ENCODE data around the gene GDPD2.
"Not testable (repeated sequence)": the region's sequence is repeated elsewhere in the genome, so short reads cannot be mapped to it uniquely, and the experiment has no call there.

Gene GDPD2, protein sequence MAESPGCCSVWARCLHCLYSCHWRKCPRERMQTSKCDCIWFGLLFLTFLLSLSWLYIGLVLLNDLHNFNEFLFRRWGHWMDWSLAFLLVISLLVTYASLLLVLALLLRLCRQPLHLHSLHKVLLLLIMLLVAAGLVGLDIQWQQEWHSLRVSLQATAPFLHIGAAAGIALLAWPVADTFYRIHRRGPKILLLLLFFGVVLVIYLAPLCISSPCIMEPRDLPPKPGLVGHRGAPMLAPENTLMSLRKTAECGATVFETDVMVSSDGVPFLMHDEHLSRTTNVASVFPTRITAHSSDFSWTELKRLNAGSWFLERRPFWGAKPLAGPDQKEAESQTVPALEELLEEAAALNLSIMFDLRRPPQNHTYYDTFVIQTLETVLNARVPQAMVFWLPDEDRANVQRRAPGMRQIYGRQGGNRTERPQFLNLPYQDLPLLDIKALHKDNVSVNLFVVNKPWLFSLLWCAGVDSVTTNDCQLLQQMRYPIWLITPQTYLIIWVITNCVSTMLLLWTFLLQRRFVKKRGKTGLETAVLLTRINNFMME

DNA sequence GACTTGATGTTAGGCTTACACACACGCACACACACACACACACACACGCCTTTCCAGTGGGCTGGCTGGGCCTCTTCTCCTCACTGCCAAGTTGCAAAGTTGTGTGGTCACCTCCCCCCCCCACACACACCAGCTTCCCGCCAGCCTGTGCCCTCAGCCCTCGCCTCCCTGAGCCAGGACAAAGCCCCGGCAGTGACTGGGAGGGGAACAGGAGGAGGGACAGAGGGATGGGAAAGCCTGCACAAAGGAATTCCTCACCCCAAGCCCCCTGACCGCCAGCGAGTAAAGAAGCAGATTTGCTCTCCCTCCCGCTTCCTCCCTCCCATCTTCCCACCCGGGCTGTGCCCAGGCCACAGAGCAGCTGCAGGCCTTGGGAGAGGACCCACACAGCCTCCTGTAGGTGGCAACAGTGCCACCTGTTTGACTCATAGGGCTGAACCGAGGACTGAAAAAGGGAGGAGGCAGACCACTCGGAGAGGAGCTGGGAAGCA, at the start of gene GDPD2:
Gene GDPD2, plus strand, starts transcription at position 464 of the 491 bp plus-strand sequence. CDS start 1,671 bp downstream, outside the sequence.
- DNase-seq (ENCODE audit: low read depth): no peak

- no peak for DNase-seq (ENCODE audit: low read depth)
Measured at GRCh38 chrX:70386235-70386634, 36.9 kb upstream of the GDPD2 start.

- DNase-seq (ENCODE audit: low read depth): no peak
Measured at GRCh38 chrX:70398899-70399298, 24.2 kb upstream of the GDPD2 start.

GRCh38 chrX:70400181-70400580, 22.9 kb upstream of the GDPD2 start:
- DNase-seq (ENCODE audit: low read depth): not testable (repeated sequence)

DNA sequence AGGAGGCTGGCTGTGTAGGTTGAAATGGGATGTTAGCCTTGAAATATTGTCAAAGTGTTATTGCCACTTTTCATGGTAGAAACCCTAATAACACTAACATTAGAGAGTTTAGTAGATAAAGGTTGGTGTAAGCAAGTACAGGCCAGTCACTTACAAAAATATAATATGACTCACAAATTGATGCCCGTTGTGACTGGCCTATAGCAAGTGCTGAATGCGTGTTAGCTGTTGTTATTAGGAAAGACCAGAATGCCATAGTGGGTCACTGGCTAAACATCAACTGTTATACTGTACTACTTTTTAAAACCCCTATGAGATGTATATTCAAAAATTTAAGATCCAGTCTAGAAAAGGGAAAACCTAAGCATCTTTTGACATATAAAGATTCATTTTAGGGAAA, 20.4 kb upstream of the GDPD2 start:
- no peak for DNase-seq (ENCODE audit: low read depth)

- no peak for DNase-seq (ENCODE audit: low read depth)
Measured at GRCh38 chrX:70405003-70405402, 18.1 kb upstream of the GDPD2 start.

GRCh38 chrX:70410921-70411320, 12.2 kb upstream of the GDPD2 start:
- DNase-seq (ENCODE audit: low read depth): no peak

GRCh38 chrX:70411475-70411874, 11.6 kb upstream of the GDPD2 start:
- DNase-seq (ENCODE audit: low read depth): no peak

GRCh38 chrX:70421618-70422017, 1.5 kb upstream of the GDPD2 start:
- DNase-seq (ENCODE audit: low read depth): no peak

GRCh38 chrX:70423936-70424675, 992 bp downstream of the GDPD2 start:
- no peak for DNase-seq (ENCODE audit: low read depth)

- DNase-seq (ENCODE audit: low read depth): no peak
Measured at GRCh38 chrX:70424801-70425200, 1.7 kb downstream of the GDPD2 start.

DNA sequence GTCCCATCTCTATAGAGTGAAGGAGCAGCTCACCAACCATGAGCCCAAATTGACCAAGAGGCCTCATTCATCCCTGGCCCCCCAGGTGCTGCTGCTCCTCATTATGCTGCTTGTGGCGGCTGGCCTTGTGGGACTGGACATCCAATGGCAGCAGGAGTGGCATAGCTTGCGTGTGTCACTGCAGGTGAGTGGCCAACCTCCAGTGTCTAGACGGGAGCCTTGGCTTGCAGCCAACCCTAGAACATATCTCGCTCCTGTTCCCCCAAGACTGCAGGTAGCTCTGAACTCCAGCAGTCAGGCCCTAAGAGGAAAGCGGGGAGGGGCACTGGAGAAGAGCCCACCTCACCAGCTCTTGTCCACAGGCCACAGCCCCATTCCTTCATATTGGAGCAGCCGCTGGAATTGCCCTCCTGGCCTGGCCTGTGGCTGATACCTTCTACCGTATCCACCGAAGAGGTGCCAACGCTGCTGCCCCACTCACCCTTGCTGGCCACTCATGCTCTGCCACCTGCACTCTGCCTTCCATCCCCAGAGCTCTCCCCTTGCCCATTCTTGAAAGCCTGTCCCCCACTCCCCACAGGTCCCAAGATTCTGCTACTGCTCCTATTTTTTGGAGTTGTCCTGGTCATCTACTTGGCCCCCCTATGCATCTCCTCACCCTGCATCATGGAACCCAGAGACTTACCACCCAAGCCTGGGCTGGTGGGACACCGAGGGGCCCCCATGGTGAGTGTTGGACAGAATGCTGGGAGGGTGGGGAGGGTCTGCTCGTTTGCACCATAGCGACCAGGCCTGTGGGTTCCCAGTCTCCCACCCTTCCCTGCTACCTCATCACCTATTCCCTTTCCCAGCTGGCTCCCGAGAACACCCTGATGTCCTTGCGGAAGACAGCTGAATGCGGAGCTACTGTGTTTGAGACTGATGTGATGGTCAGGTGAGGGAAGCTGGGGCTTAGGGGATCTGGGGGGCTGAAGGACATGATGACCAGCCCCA, 3.5 kb downstream of the GDPD2 start:
- DNase-seq (ENCODE audit: low read depth): no peak

DNA sequence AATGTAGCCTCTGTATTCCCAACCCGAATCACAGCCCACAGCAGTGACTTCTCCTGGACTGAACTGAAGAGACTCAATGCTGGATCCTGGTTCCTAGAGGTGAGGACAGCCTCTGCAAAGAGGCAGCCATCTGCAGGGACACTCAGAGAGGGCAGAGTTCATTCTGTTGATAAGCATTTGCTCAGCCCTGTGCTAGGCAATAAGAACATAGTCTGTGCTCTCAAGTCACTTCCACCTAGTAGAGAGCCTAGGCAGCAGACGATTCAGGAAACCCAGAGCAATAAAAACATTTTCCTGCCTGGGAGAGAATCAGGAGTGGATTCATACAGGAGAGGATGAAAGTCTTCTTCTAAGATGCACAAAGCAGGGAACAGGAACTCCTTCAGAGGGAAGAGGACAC, 4.3 kb downstream of the GDPD2 start:
- DNase-seq (ENCODE audit: low read depth): no peak

DNA sequence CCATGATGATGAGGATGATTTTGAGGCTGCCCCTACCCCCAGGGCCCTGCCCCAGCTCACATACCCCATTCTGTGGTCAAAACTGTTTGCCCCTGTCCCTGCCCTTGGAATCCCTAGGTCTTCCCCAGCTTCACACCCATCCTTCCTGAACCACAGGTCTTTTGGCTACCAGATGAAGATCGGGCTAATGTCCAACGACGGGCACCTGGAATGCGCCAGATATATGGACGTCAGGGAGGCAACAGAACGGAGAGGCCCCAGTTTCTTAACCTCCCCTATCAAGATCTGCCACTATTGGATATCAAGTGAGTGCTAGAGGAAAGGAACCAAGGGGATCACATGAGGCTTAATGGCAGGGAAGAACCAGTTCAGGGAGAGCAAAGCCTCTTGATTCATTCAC, 6.6 kb downstream of the GDPD2 start:
- no peak for DNase-seq (ENCODE audit: low read depth)

- no peak for DNase-seq (ENCODE audit: low read depth)
Measured at GRCh38 chrX:70432936-70433847, 10.1 kb downstream of the GDPD2 start.

GRCh38 chrX:70433848-70434351, 10.8 kb downstream of the GDPD2 start:
- no peak for DNase-seq (ENCODE audit: low read depth)

DNA sequence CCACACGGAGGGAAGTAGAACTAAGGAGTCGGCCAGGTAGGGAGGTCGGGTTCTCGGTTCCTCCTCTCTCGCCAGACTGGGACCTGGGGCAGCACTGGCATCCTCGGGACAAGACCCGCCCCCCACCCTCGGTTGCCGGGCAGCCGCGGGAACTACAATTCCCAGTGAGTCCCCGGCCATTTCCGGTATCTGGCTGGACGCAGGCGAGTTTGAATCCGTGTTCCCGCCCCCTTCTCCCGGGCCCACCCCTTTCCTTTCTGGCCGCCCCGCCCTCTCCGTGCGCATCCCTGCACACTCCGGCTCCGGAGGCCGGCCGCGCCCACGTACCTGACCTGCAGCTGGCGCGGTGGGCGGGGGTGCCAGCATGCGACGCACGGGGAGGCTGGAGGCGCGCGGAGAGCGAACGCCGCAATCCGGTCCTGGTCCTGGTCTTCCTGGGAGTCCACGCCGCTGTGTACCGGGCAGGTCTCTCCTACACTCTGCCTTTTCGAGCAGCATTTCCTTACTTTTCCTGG, 11.3 kb downstream of the GDPD2 start:
- no peak for DNase-seq (ENCODE audit: low read depth)

GRCh38 chrX:70434914-70435586, 11.9 kb downstream of the GDPD2 start:
- DNase-seq (ENCODE audit: low read depth): no peak

GRCh38 chrX:70436343-70436742, 13.2 kb downstream of the GDPD2 start:
- no peak for DNase-seq (ENCODE audit: low read depth)

DNA sequence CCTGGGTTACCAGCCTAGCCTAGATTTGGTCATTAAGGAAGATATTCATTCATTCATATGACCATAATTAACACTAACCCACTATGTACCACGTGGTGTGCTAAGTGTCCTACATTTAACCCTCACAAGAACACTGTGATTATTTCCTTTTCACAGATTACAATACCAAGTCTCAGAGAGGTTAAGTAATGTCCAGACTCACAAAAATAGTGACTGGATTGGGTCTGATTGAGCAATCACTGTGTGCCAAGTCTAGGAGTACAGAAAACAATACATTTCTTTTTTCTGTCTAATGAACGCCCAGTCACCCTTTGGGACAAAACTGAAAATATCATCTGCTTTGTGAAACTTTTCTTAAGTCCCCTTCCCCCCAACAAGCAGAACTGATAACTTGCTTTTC, 13.9 kb downstream of the GDPD2 start:
- no peak for DNase-seq (ENCODE audit: low read depth)
